Inferior parietal cortex (tissue), 1 donor: ENCODE results near the gene FAM83C.

Experiments
- DNase-seq: peaks from one replicate; pipeline ENCODE4 v3.0.0-alpha.2; 2016; ENCODE audit errors: extremely low spot score

Gene FAM83C

GRCh38 chr20:35298264-35298663 lies 6.0 kb upstream of the FAM83C start:
- DNase-seq, result no peak

- DNase-seq, result no peak
These were observed 5.5 kb upstream of the FAM83C start for GRCh38 chr20:35297740-35298139.

GRCh38 chr20:35297155-35297554 lies 4.9 kb upstream of the FAM83C start:
- DNase-seq, result no peak

- no peak for DNase-seq
These were observed 3.9 kb upstream of the FAM83C start for GRCh38 chr20:35296101-35296554.

GRCh38 chr20:35295674-35296073 lies 3.4 kb upstream of the FAM83C start:
- DNase-seq, result no peak

GRCh38 chr20:35295058-35295457 lies 2.8 kb upstream of the FAM83C start:
- no peak for DNase-seq

GRCh38 chr20:35294293-35294685 lies 2.1 kb upstream of the FAM83C start:
- DNase-seq, result no peak

GRCh38 chr20:35293303-35294292 lies 1.4 kb upstream of the FAM83C start:
- no peak for DNase-seq

- no peak for DNase-seq
These were observed 470 bp upstream of the FAM83C start for GRCh38 chr20:35292504-35293285.

- no peak for DNase-seq
These were observed 1.3 kb downstream of the FAM83C start for GRCh38 chr20:35290887-35291417.

GRCh38 chr20:35290186-35290886 lies 1.9 kb downstream of the FAM83C start:
- no peak for DNase-seq

- no peak for DNase-seq
These were observed 3.7 kb downstream of the FAM83C start for GRCh38 chr20:35288325-35289060.

- no peak for DNase-seq
These were observed 4.5 kb downstream of the FAM83C start for GRCh38 chr20:35287509-35288324.

- no peak for DNase-seq
These were observed 5.2 kb downstream of the FAM83C start for GRCh38 chr20:35286899-35287508.

- no peak for DNase-seq
These were observed 5.9 kb downstream of the FAM83C start for GRCh38 chr20:35286077-35286898.

GRCh38 chr20:35285806-35286076 lies 6.5 kb downstream of the FAM83C start:
- DNase-seq, result no peak

GRCh38 chr20:35284992-35285805 lies 7.0 kb downstream of the FAM83C start:
- DNase-seq, result no peak
